Epithelial cell of proximal tubule (primary cell): ENCODE measurements around the gene GPANK1. TPM values are rescaled to one million over a fixed set of nuclear protein-coding genes. Genes with fewer than 3 reads are reported as not detected.

Experiments used
- DNase-seq: peaks from one replicate; pipeline ENCODE4 v3.0.0-alpha.2; 2011; ENCODE audit warnings: low read depth
- H3K4me3 ChIP-seq: 2 replicates; pipeline ENCODE4 v1.5.1; 2011; ENCODE audit warnings: low read depth, mild to moderate bottlenecking, low read length
- total RNA-seq: library from RNA; depleted of rRNA; stranded (reverse); fragments of >200 nt; gene quantifications from 2 replicates; pipeline ENCODE4 v1.2.3, GENCODE V29; 2015
- TF ChIP-seq, protein P1 (sequence below): conservative IDR thresholded peaks from 2 replicates; pipeline ENCODE4 v1.5.1; 2012; ENCODE audit warnings: low read depth, mild to moderate bottlenecking, low read length

The GPANK1 gene
- total RNA-seq, 1 donor from 2014 or later: 32.9 TPM

DNA sequence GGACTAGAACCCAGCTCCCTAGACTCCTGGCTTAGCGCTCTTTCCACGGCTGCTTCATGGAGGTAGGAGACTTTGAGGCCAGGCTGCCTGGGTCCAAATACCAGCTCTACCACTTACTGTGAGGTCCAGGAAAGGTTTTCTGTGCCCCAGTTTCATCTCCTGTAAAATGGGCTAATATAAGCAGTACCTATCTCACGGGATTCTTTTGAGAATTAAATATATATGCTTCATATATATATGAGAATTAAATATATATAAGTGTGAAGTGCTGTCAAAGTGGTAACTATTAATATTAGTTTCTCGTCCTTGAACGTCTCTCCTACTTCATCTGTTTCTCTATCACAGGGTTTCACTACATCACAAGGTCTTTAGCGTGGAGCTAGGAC is 26.3 kb upstream of the GPANK1 start:
- H3K4me3 ChIP-seq: no peak overlapping the region
- TF ChIP-seq, protein P1, sequence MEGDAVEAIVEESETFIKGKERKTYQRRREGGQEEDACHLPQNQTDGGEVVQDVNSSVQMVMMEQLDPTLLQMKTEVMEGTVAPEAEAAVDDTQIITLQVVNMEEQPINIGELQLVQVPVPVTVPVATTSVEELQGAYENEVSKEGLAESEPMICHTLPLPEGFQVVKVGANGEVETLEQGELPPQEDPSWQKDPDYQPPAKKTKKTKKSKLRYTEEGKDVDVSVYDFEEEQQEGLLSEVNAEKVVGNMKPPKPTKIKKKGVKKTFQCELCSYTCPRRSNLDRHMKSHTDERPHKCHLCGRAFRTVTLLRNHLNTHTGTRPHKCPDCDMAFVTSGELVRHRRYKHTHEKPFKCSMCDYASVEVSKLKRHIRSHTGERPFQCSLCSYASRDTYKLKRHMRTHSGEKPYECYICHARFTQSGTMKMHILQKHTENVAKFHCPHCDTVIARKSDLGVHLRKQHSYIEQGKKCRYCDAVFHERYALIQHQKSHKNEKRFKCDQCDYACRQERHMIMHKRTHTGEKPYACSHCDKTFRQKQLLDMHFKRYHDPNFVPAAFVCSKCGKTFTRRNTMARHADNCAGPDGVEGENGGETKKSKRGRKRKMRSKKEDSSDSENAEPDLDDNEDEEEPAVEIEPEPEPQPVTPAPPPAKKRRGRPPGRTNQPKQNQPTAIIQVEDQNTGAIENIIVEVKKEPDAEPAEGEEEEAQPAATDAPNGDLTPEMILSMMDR: no peak
- no peak for DNase-seq

- H3K4me3 ChIP-seq: no peak overlapping the region
- no peak for DNase-seq
- TF ChIP-seq, protein P1: no peak
Observed at GRCh38 chr6:31690231-31691077, 25.7 kb upstream of the GPANK1 start.

- TF ChIP-seq, protein P1: peak; percentile 67
- no peak overlapping the region for H3K4me3 ChIP-seq
- no peak for DNase-seq
Observed at GRCh38 chr6:31689249-31690110, 24.7 kb upstream of the GPANK1 start.

DNA sequence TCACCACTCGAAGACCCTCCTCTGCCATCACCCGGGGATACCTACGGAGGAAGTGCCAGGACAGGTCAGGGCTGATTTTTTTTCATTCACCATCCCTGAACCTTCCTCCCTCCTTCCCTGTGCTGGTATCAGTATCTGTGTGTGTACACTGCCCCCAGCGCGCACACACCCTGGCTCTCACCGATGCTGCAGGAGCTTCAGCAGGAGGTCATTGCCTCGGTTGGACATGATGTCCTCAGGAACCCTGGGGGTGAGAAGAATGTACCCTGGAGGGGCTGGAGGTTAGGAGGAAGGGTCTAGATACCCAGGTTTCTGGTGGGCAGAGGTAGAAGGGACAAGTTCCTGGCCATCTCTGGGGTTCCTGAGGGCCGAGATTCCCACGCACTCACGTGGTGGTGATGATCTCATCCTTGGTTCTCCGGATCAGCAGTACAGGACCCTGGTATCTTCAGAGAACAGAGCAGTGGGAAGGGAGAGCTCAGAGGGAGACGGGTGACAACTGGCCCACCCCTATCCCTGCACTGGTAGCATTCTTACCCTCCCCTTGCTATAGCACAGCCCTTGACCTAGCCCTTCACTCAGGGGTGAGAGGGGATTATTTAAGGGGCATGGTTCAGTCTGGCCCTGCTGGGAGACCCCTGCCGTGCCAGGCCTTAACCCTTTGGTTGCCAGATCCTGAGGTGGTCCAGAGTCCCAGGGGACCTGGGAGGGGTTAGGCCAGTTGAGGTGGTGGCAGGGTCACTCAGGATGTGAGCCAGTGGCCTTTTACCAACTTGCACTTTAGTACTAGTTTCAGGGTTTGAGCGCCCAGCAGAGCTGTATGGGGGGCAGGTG is 23.3 kb upstream of the GPANK1 start:
- H3K4me3 ChIP-seq: no peak overlapping the region
- DNase-seq: no peak
- TF ChIP-seq, protein P1: no peak

- H3K4me3 ChIP-seq: no peak overlapping the region
- DNase-seq: no peak
- TF ChIP-seq, protein P1: no peak
Observed at GRCh38 chr6:31687321-31687720, 22.5 kb upstream of the GPANK1 start.

GRCh38 chr6:31686483-31686882 is 21.7 kb upstream of the GPANK1 start:
- no peak for DNase-seq
- no peak overlapping the region for H3K4me3 ChIP-seq
- TF ChIP-seq, protein P1: no peak
